ENCODE data around the gene POLR3A. TPM values are rescaled to one million over a fixed set of nuclear protein-coding genes. Genes with fewer than 3 reads are reported as not detected.
A peak's percentile ranks its signal among the peaks of the same experiment; 100 is the strongest.

Gene POLR3A
- total and polyA plus RNA-seq, 2 of the 13 experiments (the other 11 are each of a cell fraction or from before 2014, with no cell fraction given) = 13.6 to 19.2 TPM

DNA sequence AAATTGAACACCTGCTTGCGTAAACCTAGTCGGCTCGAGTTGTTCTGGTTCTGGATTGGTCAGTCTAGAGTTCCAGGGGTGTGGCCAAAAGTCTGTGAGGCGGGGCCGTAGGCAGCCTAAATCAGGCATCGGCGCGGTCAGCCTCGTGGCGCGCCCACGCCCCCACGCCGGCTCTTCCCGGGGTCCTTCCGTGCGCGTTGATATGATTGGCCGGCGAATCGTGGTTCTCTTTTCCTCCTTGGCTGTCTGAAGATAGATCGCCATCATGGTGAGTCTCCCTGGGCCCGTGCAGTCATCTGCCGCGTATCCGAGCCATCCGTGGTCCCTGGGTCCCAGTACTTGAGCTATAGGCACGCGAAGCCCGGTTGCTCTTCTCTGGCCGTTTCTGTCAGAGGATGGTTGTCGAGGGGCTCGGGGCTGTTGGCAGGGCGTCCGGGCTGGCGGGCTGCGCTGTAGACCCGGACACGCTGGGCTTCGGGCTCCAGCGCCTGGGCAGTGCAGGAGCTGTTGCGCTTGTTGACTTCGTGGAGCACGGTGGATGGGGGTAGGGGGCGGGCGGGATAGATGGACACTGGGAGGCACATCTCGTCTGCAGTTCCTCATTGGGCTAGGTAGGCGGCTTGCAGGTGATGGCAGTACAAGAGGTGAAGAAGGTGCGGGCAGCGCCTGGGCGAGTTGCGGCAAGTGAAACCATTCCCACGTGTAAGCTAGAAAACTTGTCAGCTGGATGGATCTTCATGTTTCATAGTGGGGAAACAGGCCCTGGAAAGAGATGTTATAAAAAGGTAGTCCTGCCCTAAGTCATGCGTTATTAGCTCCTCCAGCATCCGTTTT is 4.5 kb upstream of the POLR3A start, which contains the start of gene RPS24 (continued):
- TF ChIP-seq, protein P1, sequence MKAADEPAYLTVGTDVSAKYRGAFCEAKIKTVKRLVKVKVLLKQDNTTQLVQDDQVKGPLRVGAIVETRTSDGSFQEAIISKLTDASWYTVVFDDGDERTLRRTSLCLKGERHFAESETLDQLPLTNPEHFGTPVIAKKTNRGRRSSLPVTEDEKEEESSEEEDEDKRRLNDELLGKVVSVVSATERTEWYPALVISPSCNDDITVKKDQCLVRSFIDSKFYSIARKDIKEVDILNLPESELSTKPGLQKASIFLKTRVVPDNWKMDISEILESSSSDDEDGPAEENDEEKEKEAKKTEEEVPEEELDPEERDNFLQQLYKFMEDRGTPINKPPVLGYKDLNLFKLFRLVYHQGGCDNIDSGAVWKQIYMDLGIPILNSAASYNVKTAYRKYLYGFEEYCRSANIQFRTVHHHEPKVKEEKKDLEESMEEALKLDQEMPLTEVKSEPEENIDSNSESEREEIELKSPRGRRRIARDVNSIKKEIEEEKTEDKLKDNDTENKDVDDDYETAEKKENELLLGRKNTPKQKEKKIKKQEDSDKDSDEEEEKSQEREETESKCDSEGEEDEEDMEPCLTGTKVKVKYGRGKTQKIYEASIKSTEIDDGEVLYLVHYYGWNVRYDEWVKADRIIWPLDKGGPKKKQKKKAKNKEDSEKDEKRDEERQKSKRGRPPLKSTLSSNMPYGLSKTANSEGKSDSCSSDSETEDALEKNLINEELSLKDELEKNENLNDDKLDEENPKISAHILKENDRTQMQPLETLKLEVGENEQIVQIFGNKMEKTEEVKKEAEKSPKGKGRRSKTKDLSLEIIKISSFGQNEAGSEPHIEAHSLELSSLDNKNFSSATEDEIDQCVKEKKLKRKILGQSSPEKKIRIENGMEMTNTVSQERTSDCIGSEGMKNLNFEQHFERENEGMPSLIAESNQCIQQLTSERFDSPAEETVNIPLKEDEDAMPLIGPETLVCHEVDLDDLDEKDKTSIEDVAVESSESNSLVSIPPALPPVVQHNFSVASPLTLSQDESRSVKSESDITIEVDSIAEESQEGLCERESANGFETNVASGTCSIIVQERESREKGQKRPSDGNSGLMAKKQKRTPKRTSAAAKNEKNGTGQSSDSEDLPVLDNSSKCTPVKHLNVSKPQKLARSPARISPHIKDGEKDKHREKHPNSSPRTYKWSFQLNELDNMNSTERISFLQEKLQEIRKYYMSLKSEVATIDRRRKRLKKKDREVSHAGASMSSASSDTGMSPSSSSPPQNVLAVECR (CRISPR knock-in tag; IDR thresholded peaks at IDR 0.05; ENCODE audit: borderline replicate concordance) = peak; percentile 92
- TF ChIP-seq NFE2L2 (IDR thresholded peaks at IDR 0.05; ENCODE audit: low read length) (no peak), ZNF749 (CRISPR knock-in tag; IDR thresholded peaks at IDR 0.05; ENCODE audit: borderline replicate concordance) (0 out of 2 replicates have a peak, but pooled peaks have one; percentile 62), NRL (CRISPR knock-in tag; IDR thresholded peaks at IDR 0.05; ENCODE audit: borderline replicate concordance) (0 out of 2 replicates have a peak, but pooled peaks have one; percentile 63), ZNF160 (CRISPR knock-in tag; IDR thresholded peaks at IDR 0.05) (peak; percentile 87), KMT2B (CRISPR knock-in tag; IDR thresholded peaks at IDR 0.05) (peak; percentile 65; the same call in 1 of the 2 replicates), DMTF1 (CRISPR knock-in tag; IDR thresholded peaks at IDR 0.05) (no peak), SAFB2 (CRISPR knock-in tag; IDR thresholded peaks at IDR 0.05; ENCODE audit: borderline replicate concordance, low read depth) (peak; percentile 56; the same call in 1 of the 2 replicates), KLF6 (CRISPR knock-in tag; IDR thresholded peaks at IDR 0.05) (peak; percentile 88), PAX8 (CRISPR knock-in tag; IDR thresholded peaks at IDR 0.05; ENCODE audit: borderline replicate concordance) (peak; percentile 76; the same call in 1 of the 2 replicates), BHLHE40 (IDR thresholded peaks at IDR 0.05; ENCODE audit: low read length) (no peak; the same call in 1 of the 2 replicates), ZSCAN9 (CRISPR knock-in tag; IDR thresholded peaks at IDR 0.05; ENCODE audit: borderline replicate concordance) (0 out of 2 replicates have a peak, but pooled peaks have one; percentile 25), ZSCAN31 (CRISPR knock-in tag; IDR thresholded peaks at IDR 0.05; ENCODE audit: low read depth) (peak; percentile 93), ERF (CRISPR knock-in tag; IDR thresholded peaks at IDR 0.05) (peak; percentile 73; the same call in 1 of the 2 replicates)
- TF ChIP-seq, protein P2, sequence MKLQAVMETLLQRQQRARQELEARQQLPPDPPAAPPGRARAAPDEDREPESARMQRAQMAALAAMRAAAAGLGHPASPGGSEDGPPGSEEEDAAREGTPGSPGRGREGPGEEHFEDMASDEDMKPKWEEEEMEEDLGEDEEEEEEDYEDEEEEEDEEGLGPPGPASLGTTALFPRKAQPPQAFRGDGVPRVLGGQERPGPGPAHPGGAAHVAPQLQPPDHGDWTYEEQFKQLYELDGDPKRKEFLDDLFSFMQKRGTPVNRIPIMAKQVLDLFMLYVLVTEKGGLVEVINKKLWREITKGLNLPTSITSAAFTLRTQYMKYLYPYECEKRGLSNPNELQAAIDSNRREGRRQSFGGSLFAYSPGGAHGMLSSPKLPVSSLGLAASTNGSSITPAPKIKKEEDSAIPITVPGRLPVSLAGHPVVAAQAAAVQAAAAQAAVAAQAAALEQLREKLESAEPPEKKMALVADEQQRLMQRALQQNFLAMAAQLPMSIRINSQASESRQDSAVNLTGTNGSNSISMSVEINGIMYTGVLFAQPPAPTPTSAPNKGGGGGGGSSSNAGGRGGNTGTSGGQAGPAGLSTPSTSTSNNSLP (IDR thresholded peaks at IDR 0.05; ENCODE audit: low read depth, low read length) = peak; percentile 51; the same call in 1 of the 2 replicates
- TF ChIP-seq, protein P3, sequence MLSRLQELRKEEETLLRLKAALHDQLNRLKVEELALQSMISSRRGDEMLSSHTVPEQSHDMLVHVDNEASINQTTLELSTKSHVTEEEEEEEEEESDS (CRISPR knock-in tag; IDR thresholded peaks at IDR 0.05; ENCODE audit: borderline replicate concordance) = 0 out of 2 replicates have a peak, but pooled peaks have one; percentile 33
